Stimulated activated effector memory CD8-positive, alpha-beta T cell treated with anti-CD3 and anti-CD28 coated beads, Interleukin-12 subunit alpha, Interleukin-12 subunit beta, amount 100 ng/mL, for 72 hours (primary cell): ENCODE measurements around the gene LINC01488.

Source experiments
- ATAC-seq: fragments of 150-1000 bp; cut with Tn5 transposase; 2 replicates; pipeline ENCODE4 v1.10.0; 2021
- DNase-seq, 2 donors: peaks; one replicate each; pipeline ENCODE4 v3.0.0; 2021 to 2022; ENCODE audit warnings: low spot score in 2 of 2
- H3K27ac Mint-ChIP-seq: one replicate; pipeline ENCODE4 v1.8.0; 2022; ENCODE audit warnings: mild to moderate bottlenecking, mixed read lengths
- H3K36me3 Mint-ChIP-seq: one replicate; pipeline ENCODE4 v1.8.0; 2022; ENCODE audit warnings: mild to moderate bottlenecking, mixed read lengths
- H3K4me1 Mint-ChIP-seq: one replicate; pipeline ENCODE4 v1.8.0; 2022; ENCODE audit warnings: mixed read lengths
- H3K4me3 Mint-ChIP-seq: one replicate; pipeline ENCODE4 v1.8.0; 2022; ENCODE audit warnings: mild to moderate bottlenecking, mixed read lengths
- H3K9me3 Mint-ChIP-seq: one replicate; pipeline ENCODE4 v1.8.0; 2022; ENCODE audit warnings: mixed read lengths

LINC01488 gene

DNA sequence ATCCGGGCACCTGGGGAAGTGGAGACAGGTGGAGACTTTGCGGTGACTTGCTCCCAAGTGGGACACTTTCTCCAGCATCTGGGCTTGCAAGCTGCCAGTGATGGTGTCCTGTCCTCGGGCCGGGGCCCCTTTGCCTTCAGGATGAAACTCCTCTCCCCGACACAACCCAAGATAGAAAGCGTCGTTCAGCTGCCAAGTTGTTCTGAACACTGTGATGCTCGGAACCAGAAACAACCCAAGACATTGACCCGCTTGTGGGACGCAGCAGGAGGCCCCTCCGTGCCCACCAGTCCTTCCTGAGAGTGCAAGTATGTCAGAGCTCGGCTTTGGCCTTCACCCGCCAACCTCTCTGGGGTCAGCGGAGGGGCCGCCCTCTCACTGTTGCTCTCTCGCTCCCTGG, 31.3 kb downstream of the LINC01488 start:
- H3K4me3 Mint-ChIP-seq: no peak overlapping the region
- ATAC-seq: no peak
- no peak for DNase-seq
- H3K27ac Mint-ChIP-seq: no peak overlapping the region
- H3K9me3 Mint-ChIP-seq: no peaks in the 10 kb centered on the region
- no peaks in the 10 kb centered on the region for H3K36me3 Mint-ChIP-seq
- H3K4me1 Mint-ChIP-seq: peaks cover 8% of the 10 kb centered on the region

DNA sequence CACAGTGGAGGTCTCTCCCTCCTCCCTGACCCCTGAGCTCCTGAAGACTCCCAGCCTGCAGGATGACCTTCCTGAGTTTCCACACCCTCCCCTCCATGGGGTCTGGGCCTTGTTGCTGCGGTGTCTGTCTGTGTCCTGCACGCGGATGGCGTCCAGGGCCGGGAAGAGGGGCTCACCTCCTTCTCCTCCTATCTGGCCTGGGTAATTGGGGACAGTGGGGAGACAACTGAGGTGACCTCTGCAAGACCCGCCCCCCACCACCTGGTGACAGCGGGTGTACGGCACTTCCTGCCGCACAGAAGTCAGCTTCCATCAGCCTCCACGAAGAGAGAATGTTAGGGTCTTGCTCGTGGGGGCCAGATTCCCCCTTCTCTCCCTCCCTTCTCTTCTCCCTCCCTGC, 31.7 kb downstream of the LINC01488 start:
- Mint-ChIP-seq H3K4me3 (no peak overlapping the region), H3K9me3 (no peaks in the 10 kb centered on the region), H3K4me1 (peaks cover 8% of the 10 kb centered on the region), H3K27ac (no peak overlapping the region), H3K36me3 (no peaks in the 10 kb centered on the region)
- DNase-seq (no peak), ATAC-seq (no peak)

GRCh38 chr11:69513663-69514224, 32.3 kb downstream of the LINC01488 start:
- peaks cover 8% of the 10 kb centered on the region for H3K4me1 Mint-ChIP-seq
- DNase-seq (no peak), ATAC-seq (no peak)
- peaks cover 5% of the 10 kb centered on the region for H3K9me3 Mint-ChIP-seq
- no peak overlapping the region for H3K27ac Mint-ChIP-seq
- H3K36me3 Mint-ChIP-seq: no peaks in the 10 kb centered on the region
- H3K4me3 Mint-ChIP-seq: no peak overlapping the region

DNA sequence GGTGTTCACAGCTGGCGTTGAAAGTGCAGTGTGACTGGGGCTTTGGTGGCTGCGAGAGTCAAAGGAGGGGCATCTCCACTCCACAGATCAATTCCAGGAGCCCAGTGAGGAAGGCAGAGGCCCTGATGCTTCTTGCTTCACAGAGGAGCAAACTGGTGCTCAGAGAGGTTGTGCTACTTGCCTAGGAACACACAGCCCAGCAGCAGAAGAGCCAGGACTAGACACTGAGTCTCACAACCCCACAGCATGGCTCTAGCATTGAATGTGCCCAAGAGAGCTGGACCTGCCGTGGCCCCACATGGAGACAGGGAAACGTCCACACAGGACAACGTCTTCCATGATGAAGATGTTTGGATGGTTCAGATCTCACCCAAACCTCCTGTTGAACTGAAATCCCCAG, 33.3 kb downstream of the LINC01488 start:
- DNase-seq (no peak), ATAC-seq (no peak)
- H3K4me3 Mint-ChIP-seq: no peak overlapping the region
- no peak overlapping the region for H3K27ac Mint-ChIP-seq
- H3K4me1 Mint-ChIP-seq: no peaks in the 10 kb centered on the region
- H3K9me3 Mint-ChIP-seq: peaks cover 5% of the 10 kb centered on the region
- no peaks in the 10 kb centered on the region for H3K36me3 Mint-ChIP-seq

GRCh38 chr11:69515271-69516245, 34.1 kb downstream of the LINC01488 start:
- ATAC-seq: no peak
- Mint-ChIP-seq H3K36me3 (no peaks in the 10 kb centered on the region), H3K27ac (no peak overlapping the region), H3K9me3 (peaks cover 5% of the 10 kb centered on the region), H3K4me3 (no peak overlapping the region), H3K4me1 (no peaks in the 10 kb centered on the region)
- DNase-seq: no peak

GRCh38 chr11:69516526-69516925, 35.1 kb downstream of the LINC01488 start:
- Mint-ChIP-seq H3K9me3 (peaks cover 5% of the 10 kb centered on the region), H3K36me3 (no peaks in the 10 kb centered on the region), H3K4me1 (no peaks in the 10 kb centered on the region), H3K27ac (no peak overlapping the region), H3K4me3 (no peak overlapping the region)
- DNase-seq (no peak), ATAC-seq (no peak)

GRCh38 chr11:69518081-69518950, 36.9 kb downstream of the LINC01488 start:
- H3K27ac Mint-ChIP-seq: no peak overlapping the region
- no peak overlapping the region for H3K4me3 Mint-ChIP-seq
- H3K36me3 Mint-ChIP-seq: no peaks in the 10 kb centered on the region
- no peak for DNase-seq
- ATAC-seq: no peak
- peaks cover 5% of the 10 kb centered on the region for H3K9me3 Mint-ChIP-seq
- H3K4me1 Mint-ChIP-seq: no peaks in the 10 kb centered on the region

DNA sequence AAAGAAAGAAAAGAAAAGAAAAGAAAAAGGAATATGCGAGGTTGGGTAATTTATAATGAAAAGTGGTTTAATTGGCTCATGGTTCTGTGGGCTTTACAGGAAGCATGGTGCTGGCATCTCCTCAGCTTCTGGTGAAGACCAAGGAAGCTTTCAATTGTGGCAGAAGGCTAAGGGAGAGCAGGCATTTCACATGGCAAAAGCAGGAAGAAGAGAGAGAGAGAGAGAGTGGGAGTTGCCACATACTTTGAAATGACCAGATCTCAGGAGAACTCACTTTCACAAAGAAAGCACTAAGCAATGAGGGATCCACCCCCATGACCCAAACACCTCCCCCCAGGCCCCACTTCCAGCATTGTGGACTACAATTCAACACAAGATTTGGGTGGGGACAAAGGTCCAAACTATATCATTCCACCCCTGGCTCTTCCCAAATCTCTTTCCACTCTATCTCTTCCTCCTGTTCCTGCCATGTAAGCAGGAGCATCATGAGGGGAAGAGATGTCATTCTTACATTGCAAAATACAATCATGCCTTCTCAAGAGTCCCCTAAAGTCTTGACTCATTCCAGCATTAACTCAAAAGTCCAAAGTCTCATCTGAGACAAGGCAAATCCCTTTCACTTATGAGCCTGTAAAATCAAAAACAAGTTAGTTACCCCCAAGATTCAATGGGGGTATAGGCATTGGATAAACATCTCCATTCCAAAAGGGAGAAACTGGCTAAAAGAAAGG, 38.9 kb downstream of the LINC01488 start:
- H3K9me3 Mint-ChIP-seq: peaks cover 5% of the 10 kb centered on the region
- DNase-seq (no peak), ATAC-seq (no peak)
- H3K27ac Mint-ChIP-seq: no peak overlapping the region
- no peaks in the 10 kb centered on the region for H3K4me1 Mint-ChIP-seq
- H3K36me3 Mint-ChIP-seq: no peaks in the 10 kb centered on the region
- H3K4me3 Mint-ChIP-seq: no peak overlapping the region

- DNase-seq: no peak
- no peak for ATAC-seq
- H3K4me3 Mint-ChIP-seq: no peak overlapping the region
- no peaks in the 10 kb centered on the region for H3K36me3 Mint-ChIP-seq
- no peak overlapping the region for H3K27ac Mint-ChIP-seq
- peaks cover 5% of the 10 kb centered on the region for H3K9me3 Mint-ChIP-seq
- H3K4me1 Mint-ChIP-seq: no peaks in the 10 kb centered on the region
These were observed 40.0 kb downstream of the LINC01488 start for GRCh38 chr11:69521457-69521856.

DNA sequence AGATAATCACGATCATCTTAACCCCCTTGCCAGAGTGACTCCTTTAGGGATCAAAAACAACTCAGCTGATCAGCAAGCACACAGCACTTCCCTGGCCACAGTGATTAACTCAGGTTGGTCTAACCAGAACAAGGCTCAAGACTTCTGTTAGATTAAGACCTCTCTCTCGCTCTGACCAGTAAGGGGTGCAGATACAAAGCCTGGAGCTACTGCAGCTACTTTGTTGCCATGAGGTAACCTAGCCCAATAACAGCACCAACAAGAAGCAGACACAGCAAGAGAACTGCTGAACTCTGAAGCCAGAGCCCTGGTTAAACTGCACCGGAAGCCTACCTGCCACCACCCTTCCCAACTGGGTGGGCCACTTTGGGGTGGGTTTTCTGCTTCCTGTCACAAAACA, 42.0 kb downstream of the LINC01488 start:
- no peak for ATAC-seq
- H3K4me3 Mint-ChIP-seq: no peak overlapping the region
- DNase-seq: no peak

DNA sequence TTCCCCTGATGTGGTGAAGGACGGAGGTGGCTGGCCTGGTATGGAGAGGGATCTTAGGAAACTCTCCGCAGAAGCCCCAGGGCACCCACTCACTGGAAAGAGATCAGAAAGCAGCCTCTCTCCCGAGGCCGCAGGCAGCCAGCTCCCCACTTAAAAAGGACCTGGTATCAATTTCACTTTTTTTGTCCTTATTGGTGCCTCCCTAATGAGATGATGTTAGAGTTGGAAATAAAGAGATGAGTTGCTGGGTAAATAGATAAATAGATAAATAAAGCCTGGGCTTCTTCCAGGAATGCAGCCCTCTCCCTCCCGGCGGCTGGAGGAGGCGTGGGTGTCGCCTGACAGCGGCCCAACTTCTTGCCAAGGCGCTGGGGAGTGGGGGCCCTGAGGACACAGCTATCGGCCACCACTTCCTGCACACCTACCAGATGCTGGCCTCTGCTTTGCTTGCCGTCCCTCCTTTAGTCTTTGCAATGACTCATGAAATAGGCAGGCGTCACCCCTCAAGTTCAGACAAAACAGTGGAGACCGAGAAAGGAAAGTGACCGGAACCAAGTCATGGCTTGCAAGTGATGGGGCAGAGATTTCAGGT, 42.9 kb downstream of the LINC01488 start:
- Mint-ChIP-seq H3K4me3 (no peak overlapping the region), H3K9me3 (no peaks in the 10 kb centered on the region), H3K4me1 (peaks cover 3% of the 10 kb centered on the region), H3K36me3 (no peaks in the 10 kb centered on the region), H3K27ac (no peak overlapping the region)
- no peak for ATAC-seq
- DNase-seq: no peak

More for the DNA sequence above, 42.0 kb downstream of the LINC01488 start:
- Mint-ChIP-seq H3K9me3 (peaks cover 3% of the 10 kb centered on the region), H3K4me1 (no peaks in the 10 kb centered on the region), H3K36me3 (no peaks in the 10 kb centered on the region), H3K27ac (no peak overlapping the region)

DNA sequence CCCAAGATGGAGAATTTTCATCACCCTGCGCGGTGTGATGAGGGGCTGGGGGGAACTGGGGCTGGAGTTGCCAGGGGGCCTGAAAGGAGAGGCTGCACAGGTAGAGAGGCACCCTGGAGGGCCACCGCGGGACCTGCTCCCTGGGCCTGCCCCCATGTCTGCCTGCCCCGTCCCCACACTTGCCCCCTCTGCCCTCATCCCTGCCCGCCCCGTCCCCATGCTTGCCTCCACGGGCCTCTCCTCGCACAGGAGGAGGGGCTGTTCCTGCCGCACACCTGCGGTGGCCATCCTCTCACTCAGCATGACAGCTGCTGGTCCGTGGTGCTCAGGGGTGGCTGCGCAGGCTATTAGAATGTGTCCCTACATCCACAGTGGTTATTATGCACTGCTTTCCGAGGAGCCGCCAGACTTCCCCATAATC, 43.5 kb downstream of the LINC01488 start:
- no peaks in the 10 kb centered on the region for H3K9me3 Mint-ChIP-seq
- no peak overlapping the region for H3K27ac Mint-ChIP-seq
- no peak for DNase-seq
- no peaks in the 10 kb centered on the region for H3K36me3 Mint-ChIP-seq
- ATAC-seq: no peak
- H3K4me3 Mint-ChIP-seq: no peak overlapping the region
- H3K4me1 Mint-ChIP-seq: peaks cover 9% of the 10 kb centered on the region

- Mint-ChIP-seq H3K27ac (no peak overlapping the region), H3K9me3 (no peaks in the 10 kb centered on the region), H3K4me1 (peaks cover 17% of the 10 kb centered on the region), H3K4me3 (no peak overlapping the region), H3K36me3 (no peaks in the 10 kb centered on the region)
- DNase-seq (no peak), ATAC-seq (peak; percentile 5)
These were observed 44.3 kb downstream of the LINC01488 start for GRCh38 chr11:69525516-69526452.

GRCh38 chr11:69526453-69526810, 45.0 kb downstream of the LINC01488 start:
- no peak for DNase-seq
- Mint-ChIP-seq H3K4me1 (peaks cover 21% of the 10 kb centered on the region), H3K4me3 (no peak overlapping the region), H3K27ac (no peak overlapping the region), H3K9me3 (no peaks in the 10 kb centered on the region), H3K36me3 (no peaks in the 10 kb centered on the region)
- no peak for ATAC-seq
